SK-N-SH (cell line): Measurements from ENCODE around the gene SIM2. TPM values are rescaled to one million over a fixed set of nuclear protein-coding genes. Genes with fewer than 3 reads are reported as not detected.
"Not testable (repeated sequence)": the region's sequence is repeated elsewhere in the genome, so short reads cannot be mapped to it uniquely, and the experiment has no call there.

Experiments
- CTCF ChIA-PET: fragments of 300-600, 350-600 bp; formaldehyde crosslinking; extraction: SDS; loops from one replicate; lab custom pipeline; 2021; lab: Yijun Ruan, JAX
- POLR2A ChIA-PET: fragments of 350-600 bp; sonication (Branson Sonifier 250); formaldehyde crosslinking; extraction: SDS; loops from one replicate; lab custom pipeline; 2020; ENCODE audit warnings: antibody characterized with exemption, inconsistent platforms; lab: Yijun Ruan, JAX
- DNase-seq: peaks from one replicate; pipeline ENCODE4 v3.0.0; 2012
- H2AFZ ChIP-seq: fragments of 200-600 bp; sonication (generic); 2 replicates; pipeline ENCODE4 v1.8.1; 2016; ENCODE audit warnings: antibody characterized with exemption, mild to moderate bottlenecking, low read depth
- H3F3A ChIP-seq: fragments of 200-600 bp; sonication (generic); replicated peaks from 2 replicates; pipeline ENCODE3; 2016; ENCODE audit warnings: antibody characterized with exemption, mild to moderate bottlenecking; ENCODE audit not compliant: insufficient read depth
- H3K27ac ChIP-seq, 2 experiments: fragments of 200-500 bp in 1 of 2; fragments of 200-600 bp in 1 of 2; sonication (Bioruptor generic) in 1 of 2; sonication (generic), shearing (Covaris generic) in 1 of 2; 2 replicates each; pipeline versions ENCODE4 v1.5.1 to v1.6.1; 2014 to 2016; ENCODE audit warnings: low read depth in 2 of 2, inconsistent platforms in 1 of 2, low read length in 1 of 2, mild to moderate bottlenecking in 1 of 2, mixed read lengths in 1 of 2
- H3K27me3 ChIP-seq: fragments of 200-600 bp; sonication (generic), shearing (Covaris generic); 2 replicates; pipeline ENCODE4 v1.6.1; 2016; ENCODE audit warnings: mixed run types; ENCODE audit not compliant: insufficient read depth
- H3K36me3 ChIP-seq, 2 experiments: fragments of 200-500 bp in 1 of 2; fragments of 200-600 bp in 1 of 2; sonication (Bioruptor generic) in 1 of 2; sonication (generic) in 1 of 2; replicated peaks in 1 of 2; 2 replicates each; pipeline versions ENCODE3 to v1.5.1; 2014 to 2016; ENCODE audit warnings: low read length in 1 of 2, mild to moderate bottlenecking in 1 of 2; ENCODE audit not compliant: insufficient read depth in 2 of 2, control insufficient read depth in 1 of 2
- H3K4me1 ChIP-seq, 2 experiments: fragments of 200-500 bp in 1 of 2; fragments of 200-600 bp in 1 of 2; sonication (Bioruptor generic) in 1 of 2; sonication (generic), shearing (Covaris generic) in 1 of 2; 2 replicates each; pipeline versions ENCODE4 v1.5.1 to v1.6.1; 2014 to 2016; ENCODE audit warnings: low read depth in 1 of 2, low read length in 1 of 2, mixed run types in 1 of 2; ENCODE audit not compliant: insufficient read depth in 2 of 2, control insufficient read depth in 1 of 2
- H3K4me2 ChIP-seq: fragments of 200-600 bp; sonication (generic), shearing (Covaris generic); 2 replicates; pipeline ENCODE4 v1.6.1; 2017; ENCODE audit warnings: mixed run types
- H3K4me3 ChIP-seq, 2 experiments: fragments of 200-500 bp in 1 of 2; fragments of 200-600 bp in 1 of 2; sonication (Bioruptor generic) in 1 of 2; sonication (generic), shearing (Covaris generic) in 1 of 2; 2 replicates each; pipeline versions ENCODE4 v1.5.1 to v1.8.1; 2014 to 2016; ENCODE audit warnings: low read depth in 2 of 2, inconsistent platforms in 1 of 2, low read length in 1 of 2, mild to moderate bottlenecking in 1 of 2, mixed read lengths in 1 of 2, moderate library complexity in 1 of 2
- H3K79me2 ChIP-seq: fragments of 200-600 bp; sonication (generic); 2 replicates; pipeline ENCODE4 v1.8.1; 2017; ENCODE audit warnings: mild to moderate bottlenecking; ENCODE audit not compliant: insufficient read depth
- H3K9ac ChIP-seq: fragments of 200-600 bp; sonication (generic); 2 replicates; pipeline ENCODE4 v1.6.1; 2017; ENCODE audit warnings: mixed run types
- H3K9me2 ChIP-seq: fragments of 200-600 bp; sonication (generic); 2 replicates; pipeline ENCODE4 v1.6.1; 2017; ENCODE audit warnings: mixed run types
- H3K9me3 ChIP-seq: fragments of 200-600 bp; sonication (generic); 2 replicates; pipeline ENCODE4 v1.6.1; 2017; ENCODE audit warnings: mixed run types, mild to moderate bottlenecking, moderate library complexity
- H4K20me1 ChIP-seq: fragments of 200-600 bp; sonication (generic); 2 replicates; pipeline ENCODE4 v1.6.1; 2017; ENCODE audit warnings: mild to moderate bottlenecking, mixed run types; ENCODE audit not compliant: insufficient read depth
- JUND ChIP-seq: IDR thresholded peaks from 2 replicates; pipeline ENCODE4 v1.4.0; 2012
- MEF2A ChIP-seq: IDR thresholded peaks from 2 replicates; pipeline ENCODE4 v1.4.0; 2012; ENCODE audit warnings: low read depth, borderline replicate concordance
- MXI1 ChIP-seq: IDR thresholded peaks from 2 replicates; pipeline ENCODE4 v1.6.1; 2012; ENCODE audit warnings: mild to moderate bottlenecking, low read depth, low read length, improper control_type of control experiment
- RCOR1 ChIP-seq: fragments of 150-350 bp; IDR thresholded peaks from 2 replicates; pipeline ENCODE4 v1.6.1; 2017; ENCODE audit warnings: antibody characterized with exemption, low read length
- RXRA ChIP-seq: IDR thresholded peaks from 2 replicates; pipeline ENCODE4 v1.4.0; 2012; ENCODE audit warnings: low read depth, mild to moderate bottlenecking, borderline replicate concordance
- SIN3A ChIP-seq: IDR thresholded peaks from 2 replicates; pipeline ENCODE4 v1.6.1; 2012; ENCODE audit warnings: low read depth, mild to moderate bottlenecking, low read length, moderate library complexity, borderline replicate concordance
- SMC3 ChIP-seq: IDR thresholded peaks from 2 replicates; pipeline ENCODE4 v1.6.1; 2012; ENCODE audit warnings: low read depth, low read length, improper control_type of control experiment
- WGBS: methylation state at CpG from one replicate; pipeline ENCODE4 v1.1.6; 2017; ENCODE audit warnings: low lambda C conversion rate; 5-methylcytosine and 5-hydroxymethylcytosine counted together
- polyA plus RNA-seq, 3 experiments: library from polyadenylated mRNA; depleted of rRNA; stranded (reverse); fragments of >200 nt; gene quantifications; 2 replicates each; pipeline ENCODE4 v1.2.3, GENCODE V29; 2012
- TF ChIP-seq, protein P1 (sequence below): IDR thresholded peaks from 2 replicates; pipeline ENCODE4 v1.4.0; 2012; ENCODE audit warnings: low read depth
- TF ChIP-seq, protein P2 (sequence below): IDR thresholded peaks from 2 replicates; pipeline ENCODE4 v1.4.0; 2012; ENCODE audit warnings: low read depth, borderline replicate concordance

Gene SIM2
- polyA plus RNA-seq, 1 of the 3 experiments (the other 2 are of a cell fraction) = not detected

DNA sequence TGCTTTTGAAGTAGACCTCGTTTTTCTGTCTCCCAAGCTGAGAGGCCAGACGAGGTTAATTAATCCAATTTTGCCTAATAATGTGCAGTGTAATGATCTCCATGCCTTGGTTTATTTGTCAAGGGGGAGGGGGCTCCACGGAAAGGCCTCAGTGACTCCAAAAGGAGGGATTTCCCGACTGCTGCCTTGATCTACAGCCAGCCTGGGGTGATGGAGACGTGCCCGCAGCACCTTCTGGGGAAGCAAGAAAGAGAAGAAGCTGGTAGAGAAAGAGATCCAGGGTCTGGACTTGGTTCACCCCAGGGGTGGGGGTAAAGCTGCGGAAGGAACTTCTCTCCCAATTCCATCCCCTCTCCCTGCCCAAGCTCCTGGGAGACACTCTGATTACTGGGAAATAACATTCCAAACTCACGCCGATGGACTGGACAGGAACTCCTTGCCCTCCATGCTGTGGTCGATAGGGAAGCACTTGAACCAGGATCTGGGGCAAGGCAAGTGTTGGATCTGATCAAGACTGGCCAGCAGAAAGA lies 44.1 kb upstream of the SIM2 start:
- Histone ChIP-seq H3K9me3 (no peaks in the 10 kb centered on the region), H2AFZ (no peak overlapping the region), H3K9me2 (no peaks in the 10 kb centered on the region), H3K27ac (no peak overlapping the region), H3K4me1 (no peaks in the 10 kb centered on the region), H3F3A (no peaks in the 10 kb centered on the region), H3K9ac (no peak overlapping the region), H3K4me2 (no peak overlapping the region), H3K27me3 (peaks cover 56% of the 10 kb centered on the region), H4K20me1 (no peaks in the 10 kb centered on the region), H3K4me3 (no peak overlapping the region), H3K36me3 (no peaks in the 10 kb centered on the region), H3K79me2 (no peaks in the 10 kb centered on the region)
- TF ChIP-seq MXI1 (no peak), MEF2A (no peak), SIN3A (no peak), SMC3 (no peak), RXRA (no peak), JUND (no peak)
- TF ChIP-seq, protein P1, sequence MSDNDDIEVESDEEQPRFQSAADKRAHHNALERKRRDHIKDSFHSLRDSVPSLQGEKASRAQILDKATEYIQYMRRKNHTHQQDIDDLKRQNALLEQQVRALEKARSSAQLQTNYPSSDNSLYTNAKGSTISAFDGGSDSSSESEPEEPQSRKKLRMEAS = no peak
- TF ChIP-seq, protein P2, sequence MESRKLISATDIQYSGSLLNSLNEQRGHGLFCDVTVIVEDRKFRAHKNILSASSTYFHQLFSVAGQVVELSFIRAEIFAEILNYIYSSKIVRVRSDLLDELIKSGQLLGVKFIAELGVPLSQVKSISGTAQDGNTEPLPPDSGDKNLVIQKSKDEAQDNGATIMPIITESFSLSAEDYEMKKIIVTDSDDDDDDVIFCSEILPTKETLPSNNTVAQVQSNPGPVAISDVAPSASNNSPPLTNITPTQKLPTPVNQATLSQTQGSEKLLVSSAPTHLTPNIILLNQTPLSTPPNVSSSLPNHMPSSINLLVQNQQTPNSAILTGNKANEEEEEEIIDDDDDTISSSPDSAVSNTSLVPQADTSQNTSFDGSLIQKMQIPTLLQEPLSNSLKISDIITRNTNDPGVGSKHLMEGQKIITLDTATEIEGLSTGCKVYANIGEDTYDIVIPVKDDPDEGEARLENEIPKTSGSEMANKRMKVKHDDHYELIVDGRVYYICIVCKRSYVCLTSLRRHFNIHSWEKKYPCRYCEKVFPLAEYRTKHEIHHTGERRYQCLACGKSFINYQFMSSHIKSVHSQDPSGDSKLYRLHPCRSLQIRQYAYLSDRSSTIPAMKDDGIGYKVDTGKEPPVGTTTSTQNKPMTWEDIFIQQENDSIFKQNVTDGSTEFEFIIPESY = no peak
- 36% methylated on average over 10 of the region's 10 CpGs for WGBS
- POLR2A ChIA-PET = no interaction called here
- no peak for DNase-seq
- CTCF ChIA-PET = interaction anchor here (0.7 kb wide), 1 partner anchor 14 kb away, joined by 3 read pairs; no protein-coding TSS in a partner anchor

DNA sequence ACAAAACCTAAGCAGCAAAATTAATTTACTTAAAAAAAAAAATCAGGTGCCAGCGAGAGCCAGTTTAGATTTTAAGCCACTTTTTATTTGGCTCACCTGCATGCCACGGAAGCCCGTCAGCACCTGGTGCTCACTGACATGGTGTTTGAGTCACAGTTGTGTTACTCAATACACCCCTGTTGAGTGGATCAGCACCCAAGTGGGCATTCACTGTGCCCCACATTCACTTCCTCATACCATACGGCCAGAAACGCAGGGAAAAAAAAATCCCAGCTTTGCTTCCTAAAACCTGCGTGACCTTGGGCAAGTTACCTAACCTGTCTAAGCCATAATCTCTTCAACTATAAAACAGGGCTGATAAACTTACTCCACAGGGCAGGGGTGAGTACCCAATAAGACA lies 42.8 kb upstream of the SIM2 start:
- POLR2A ChIA-PET = no interaction called here
- Histone ChIP-seq H3K79me2 (no peaks in the 10 kb centered on the region), H3F3A (no peaks in the 10 kb centered on the region), H2AFZ (no peak overlapping the region), H3K4me3 (no peak overlapping the region), H3K9me3 (no peaks in the 10 kb centered on the region), H4K20me1 (no peaks in the 10 kb centered on the region), H3K27ac (no peak overlapping the region), H3K4me1 (no peaks in the 10 kb centered on the region), H3K9me2 (no peaks in the 10 kb centered on the region), H3K36me3 (no peaks in the 10 kb centered on the region), H3K4me2 (no peak overlapping the region), H3K27me3 (peaks cover 59% of the 10 kb centered on the region), H3K9ac (no peak overlapping the region)
- 31% methylated on average over 6 of the region's 6 CpGs for WGBS
- TF ChIP-seq JUND (no peak), RCOR1 (no peak)
- CTCF ChIA-PET = no interaction called here
- no peak for DNase-seq

DNA sequence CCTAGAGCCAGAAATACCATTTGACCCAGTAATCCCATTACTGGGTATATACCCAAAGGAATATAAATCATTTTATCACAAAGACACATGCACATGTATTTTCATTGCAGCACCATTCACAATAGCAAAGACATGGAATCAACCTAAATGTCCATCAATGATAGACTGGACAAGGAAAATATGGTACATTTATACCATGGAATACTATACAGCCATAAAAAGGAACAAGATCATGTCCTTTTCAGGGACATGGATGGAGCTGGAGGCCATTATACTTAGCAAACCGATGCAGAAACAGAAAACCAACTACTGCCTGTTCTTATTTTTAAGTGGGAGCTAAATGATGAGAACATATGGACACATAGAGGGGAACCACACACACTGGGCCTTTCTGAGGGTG lies 41.6 kb upstream of the SIM2 start:
- H3F3A ChIP-seq, H3K27ac ChIP-seq, H3K4me3 ChIP-seq, H3K36me3 ChIP-seq, CTCF ChIA-PET, H3K4me2 ChIP-seq, DNase-seq, H3K9ac ChIP-seq, H2AFZ ChIP-seq, H4K20me1 ChIP-seq, H3K9me3 ChIP-seq, H3K79me2 ChIP-seq, H3K9me2 ChIP-seq, H3K4me1 ChIP-seq: not testable (repeated sequence)
- POLR2A ChIA-PET = interaction anchor here (0.7 kb wide), 1 partner anchor 113 kb away, joined by 3 read pairs; no protein-coding TSS in a partner anchor
- 3% methylated on average over 1 of the region's 1 CpG for WGBS
- H3K27me3 ChIP-seq = peaks cover 63% of the 10 kb centered on the region
